Liver (tissue), 3 donors: ENCODE data around the gene TRIM51.

Source experiments
- ATF3 ChIP-seq: IDR thresholded peaks from 2 replicates; pipeline ENCODE4 v1.6.1; 2016; ENCODE audit warnings: antibody characterized with exemption
- GABPA ChIP-seq, 2 donors: IDR thresholded peaks in 1 of 2; conservative IDR thresholded peaks in 1 of 2; 2 replicates each; pipeline ENCODE4 v1.6.1; 2016; ENCODE audit warnings: antibody characterized with exemption in 2 of 2, mild to moderate bottlenecking in 1 of 2, moderate library complexity in 1 of 2
- HNF4A ChIP-seq, 2 donors: conservative IDR thresholded peaks; 2 replicates each; pipeline ENCODE4 v1.6.1; 2016; ENCODE audit warnings: antibody characterized with exemption in 2 of 2, mild to moderate bottlenecking in 2 of 2
- NR2F2 ChIP-seq: IDR thresholded peaks from 2 replicates; pipeline ENCODE4 v1.6.1; 2016; ENCODE audit warnings: antibody characterized with exemption
- RAD21 ChIP-seq, 2 donors: IDR thresholded peaks; 2 replicates each; pipeline ENCODE4 v1.6.1; 2016; ENCODE audit warnings: antibody characterized with exemption in 2 of 2, mild to moderate bottlenecking in 2 of 2
- RXRA ChIP-seq, 2 donors: IDR thresholded peaks; 2 replicates each; pipeline ENCODE4 v1.6.1; 2017 to 2018; ENCODE audit warnings: antibody characterized with exemption in 2 of 2, mild to moderate bottlenecking in 1 of 2
- YY1 ChIP-seq: IDR thresholded peaks from 2 replicates; pipeline ENCODE4 v1.6.1; 2016; ENCODE audit warnings: antibody characterized with exemption, mild to moderate bottlenecking
- TF ChIP-seq, protein P1 (sequence below): fragments of 150-350 bp; IDR thresholded peaks from 2 replicates; pipeline ENCODE4 v1.5.1; 2017; ENCODE audit warnings: improper control_type of control experiment, low read depth, low read length; ENCODE audit not compliant: missing input control
- TF ChIP-seq, protein P2 (sequence below): IDR thresholded peaks from 2 replicates; pipeline ENCODE4 v1.6.1; 2016; ENCODE audit warnings: antibody characterized with exemption
- TF ChIP-seq, protein P3 (sequence below): IDR thresholded peaks from 2 replicates; pipeline ENCODE4 v1.6.1; 2016; ENCODE audit warnings: antibody characterized with exemption, mild to moderate bottlenecking
- donor health status: healthy.
- donor health status: healthy.

DNA sequence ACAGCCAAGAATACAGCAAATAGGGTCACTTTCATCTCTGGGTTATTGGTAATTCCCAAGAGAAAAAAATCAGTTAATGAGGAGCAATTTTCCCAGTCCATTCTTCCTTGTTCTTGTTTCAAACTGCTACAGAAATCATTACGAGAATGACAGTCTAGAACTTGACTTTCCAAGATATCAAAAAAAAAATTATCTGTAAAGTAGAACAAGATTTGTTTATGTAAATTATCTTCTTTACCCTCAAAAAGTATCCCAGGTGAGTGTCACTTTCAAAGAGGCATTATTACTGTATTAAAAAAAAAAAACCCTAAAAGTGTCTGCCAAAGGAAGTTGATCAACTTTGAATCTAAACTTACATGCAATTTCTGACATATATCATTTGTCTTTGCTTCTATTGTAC lies 31.4 kb downstream of the TRIM51 start, which contains the start of gene OR5W2:
- TF ChIP-seq GABPA (IDR thresholded peaks at IDR 0.05 in 1 of 2, conservative IDR thresholded peaks at IDR 0.05 in 1 of 2) (no peak), ATF3 (no peak), NR2F2 (no peak), HNF4A (conservative IDR thresholded peaks at IDR 0.05) (no peak), RAD21 (IDR thresholded peaks at IDR 0.05) (no peak), YY1 (no peak), RXRA (IDR thresholded peaks at IDR 0.05) (no peak)
- TF ChIP-seq, protein P1, sequence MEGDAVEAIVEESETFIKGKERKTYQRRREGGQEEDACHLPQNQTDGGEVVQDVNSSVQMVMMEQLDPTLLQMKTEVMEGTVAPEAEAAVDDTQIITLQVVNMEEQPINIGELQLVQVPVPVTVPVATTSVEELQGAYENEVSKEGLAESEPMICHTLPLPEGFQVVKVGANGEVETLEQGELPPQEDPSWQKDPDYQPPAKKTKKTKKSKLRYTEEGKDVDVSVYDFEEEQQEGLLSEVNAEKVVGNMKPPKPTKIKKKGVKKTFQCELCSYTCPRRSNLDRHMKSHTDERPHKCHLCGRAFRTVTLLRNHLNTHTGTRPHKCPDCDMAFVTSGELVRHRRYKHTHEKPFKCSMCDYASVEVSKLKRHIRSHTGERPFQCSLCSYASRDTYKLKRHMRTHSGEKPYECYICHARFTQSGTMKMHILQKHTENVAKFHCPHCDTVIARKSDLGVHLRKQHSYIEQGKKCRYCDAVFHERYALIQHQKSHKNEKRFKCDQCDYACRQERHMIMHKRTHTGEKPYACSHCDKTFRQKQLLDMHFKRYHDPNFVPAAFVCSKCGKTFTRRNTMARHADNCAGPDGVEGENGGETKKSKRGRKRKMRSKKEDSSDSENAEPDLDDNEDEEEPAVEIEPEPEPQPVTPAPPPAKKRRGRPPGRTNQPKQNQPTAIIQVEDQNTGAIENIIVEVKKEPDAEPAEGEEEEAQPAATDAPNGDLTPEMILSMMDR, result no peak
- TF ChIP-seq, protein P2, sequence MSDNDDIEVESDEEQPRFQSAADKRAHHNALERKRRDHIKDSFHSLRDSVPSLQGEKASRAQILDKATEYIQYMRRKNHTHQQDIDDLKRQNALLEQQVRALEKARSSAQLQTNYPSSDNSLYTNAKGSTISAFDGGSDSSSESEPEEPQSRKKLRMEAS, result no peak
- TF ChIP-seq, protein P3, sequence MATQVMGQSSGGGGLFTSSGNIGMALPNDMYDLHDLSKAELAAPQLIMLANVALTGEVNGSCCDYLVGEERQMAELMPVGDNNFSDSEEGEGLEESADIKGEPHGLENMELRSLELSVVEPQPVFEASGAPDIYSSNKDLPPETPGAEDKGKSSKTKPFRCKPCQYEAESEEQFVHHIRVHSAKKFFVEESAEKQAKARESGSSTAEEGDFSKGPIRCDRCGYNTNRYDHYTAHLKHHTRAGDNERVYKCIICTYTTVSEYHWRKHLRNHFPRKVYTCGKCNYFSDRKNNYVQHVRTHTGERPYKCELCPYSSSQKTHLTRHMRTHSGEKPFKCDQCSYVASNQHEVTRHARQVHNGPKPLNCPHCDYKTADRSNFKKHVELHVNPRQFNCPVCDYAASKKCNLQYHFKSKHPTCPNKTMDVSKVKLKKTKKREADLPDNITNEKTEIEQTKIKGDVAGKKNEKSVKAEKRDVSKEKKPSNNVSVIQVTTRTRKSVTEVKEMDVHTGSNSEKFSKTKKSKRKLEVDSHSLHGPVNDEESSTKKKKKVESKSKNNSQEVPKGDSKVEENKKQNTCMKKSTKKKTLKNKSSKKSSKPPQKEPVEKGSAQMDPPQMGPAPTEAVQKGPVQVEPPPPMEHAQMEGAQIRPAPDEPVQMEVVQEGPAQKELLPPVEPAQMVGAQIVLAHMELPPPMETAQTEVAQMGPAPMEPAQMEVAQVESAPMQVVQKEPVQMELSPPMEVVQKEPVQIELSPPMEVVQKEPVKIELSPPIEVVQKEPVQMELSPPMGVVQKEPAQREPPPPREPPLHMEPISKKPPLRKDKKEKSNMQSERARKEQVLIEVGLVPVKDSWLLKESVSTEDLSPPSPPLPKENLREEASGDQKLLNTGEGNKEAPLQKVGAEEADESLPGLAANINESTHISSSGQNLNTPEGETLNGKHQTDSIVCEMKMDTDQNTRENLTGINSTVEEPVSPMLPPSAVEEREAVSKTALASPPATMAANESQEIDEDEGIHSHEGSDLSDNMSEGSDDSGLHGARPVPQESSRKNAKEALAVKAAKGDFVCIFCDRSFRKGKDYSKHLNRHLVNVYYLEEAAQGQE, result no peak
